ENCODE measurements around the gene DAZAP1.

- TF ChIP-seq BHLHE40 (IDR thresholded peaks at IDR 0.05; ENCODE audit: borderline replicate concordance) (no peak), TARDBP (IDR thresholded peaks at IDR 0.05) (no peak), ARNT (IDR thresholded peaks at IDR 0.05) (no peak), SP1 (IDR thresholded peaks at IDR 0.05) (no peak), FOXM1 (IDR thresholded peaks at IDR 0.05; ENCODE audit: borderline replicate concordance) (no peak), FOXK2 (IDR thresholded peaks at IDR 0.05) (no peak)
Measured at GRCh38 chr19:1382250-1382649, 25.1 kb upstream of the DAZAP1 start.

Data from HEK293T (cell line).